PC-3 (cell line): Measurements from ENCODE around the gene RETREG1.

Experiments used
- EZH2 ChIP-seq: fragments of 300-600 bp; sonication (generic); IDR thresholded peaks from one replicate; pipeline ENCODE4 v1.6.1; 2017; ENCODE audit warnings: antibody characterized with exemption, mild to moderate bottlenecking, low read length; ENCODE audit not compliant: unreplicated experiment
- EZH2phosphoT487 ChIP-seq: fragments of 300-600 bp; sonication (generic); IDR thresholded peaks from 2 replicates; pipeline ENCODE4 v1.6.1; 2018; ENCODE audit warnings: mild to moderate bottlenecking, antibody characterized with exemption, low read length, borderline replicate concordance
- TF ChIP-seq, protein P1 (sequence below): fragments of 300-600 bp; sonication (generic); conservative IDR thresholded peaks from 2 replicates; pipeline ENCODE4 v1.5.1; 2017; ENCODE audit warnings: antibody characterized with exemption, low read depth, mild to moderate bottlenecking, low read length

DNA sequence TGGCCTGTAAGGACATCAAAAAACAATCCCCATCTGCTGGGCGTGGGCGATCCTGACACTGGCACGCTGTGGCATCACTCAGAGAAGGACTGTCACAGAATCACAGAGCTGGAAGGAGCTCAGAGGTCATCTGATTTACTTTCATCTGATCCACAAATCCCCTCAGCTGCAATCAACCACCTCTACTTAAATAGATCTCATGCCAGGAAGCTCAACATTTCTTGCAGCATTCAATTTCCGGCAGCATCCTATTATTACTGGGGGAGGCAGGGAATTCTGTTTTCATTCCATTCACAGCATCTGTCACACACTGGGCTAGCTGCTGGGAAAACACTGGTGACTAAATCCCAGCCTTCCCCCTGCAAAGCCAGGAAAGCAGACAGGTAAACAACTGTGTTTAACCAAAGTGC, 38.3 kb downstream of the RETREG1 start:
- TF ChIP-seq, protein P1, sequence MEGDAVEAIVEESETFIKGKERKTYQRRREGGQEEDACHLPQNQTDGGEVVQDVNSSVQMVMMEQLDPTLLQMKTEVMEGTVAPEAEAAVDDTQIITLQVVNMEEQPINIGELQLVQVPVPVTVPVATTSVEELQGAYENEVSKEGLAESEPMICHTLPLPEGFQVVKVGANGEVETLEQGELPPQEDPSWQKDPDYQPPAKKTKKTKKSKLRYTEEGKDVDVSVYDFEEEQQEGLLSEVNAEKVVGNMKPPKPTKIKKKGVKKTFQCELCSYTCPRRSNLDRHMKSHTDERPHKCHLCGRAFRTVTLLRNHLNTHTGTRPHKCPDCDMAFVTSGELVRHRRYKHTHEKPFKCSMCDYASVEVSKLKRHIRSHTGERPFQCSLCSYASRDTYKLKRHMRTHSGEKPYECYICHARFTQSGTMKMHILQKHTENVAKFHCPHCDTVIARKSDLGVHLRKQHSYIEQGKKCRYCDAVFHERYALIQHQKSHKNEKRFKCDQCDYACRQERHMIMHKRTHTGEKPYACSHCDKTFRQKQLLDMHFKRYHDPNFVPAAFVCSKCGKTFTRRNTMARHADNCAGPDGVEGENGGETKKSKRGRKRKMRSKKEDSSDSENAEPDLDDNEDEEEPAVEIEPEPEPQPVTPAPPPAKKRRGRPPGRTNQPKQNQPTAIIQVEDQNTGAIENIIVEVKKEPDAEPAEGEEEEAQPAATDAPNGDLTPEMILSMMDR: no peak
- no peak for TF ChIP-seq EZH2
- no peak for TF ChIP-seq EZH2phosphoT487
